Neuronal stem cell (in vitro differentiated cells): ENCODE results near the gene FCHO1.
A peak's percentile ranks its signal among the peaks of the same experiment; 100 is the strongest.

Experiments
- DNase-seq: peaks from one replicate; pipeline ENCODE4 v3.0.0-alpha.2; 2013; ENCODE audit warnings: low spot score
- H2AFZ ChIP-seq: one replicate; pipeline ENCODE4 v1.6.1; 2013; ENCODE audit warnings: mild to moderate bottlenecking, low read length, inconsistent platforms
- H2AK5ac ChIP-seq: 2 replicates; pipeline ENCODE4 v1.6.1; 2013; ENCODE audit warnings: low read depth, mild to moderate bottlenecking, inconsistent platforms, low read length, moderate library complexity, mixed read lengths
- H2BK120ac ChIP-seq: 2 replicates; pipeline ENCODE4 v1.6.1; 2013; ENCODE audit warnings: low read depth, mild to moderate bottlenecking, inconsistent platforms, low read length, moderate library complexity, mixed read lengths
- H2BK12ac ChIP-seq: one replicate; pipeline ENCODE4 v1.6.1; 2013; ENCODE audit warnings: low read length, inconsistent platforms
- H2BK15ac ChIP-seq: 2 replicates; pipeline ENCODE4 v1.6.1; 2013; ENCODE audit warnings: mild to moderate bottlenecking, low read length, inconsistent platforms, mixed read lengths
- H2BK5ac ChIP-seq: one replicate; pipeline ENCODE4 v1.6.1; 2013; ENCODE audit warnings: inconsistent platforms, mild to moderate bottlenecking, low read length, moderate library complexity
- H3K14ac ChIP-seq: one replicate; pipeline ENCODE4 v1.6.1; 2013; ENCODE audit warnings: low read length, inconsistent platforms
- H3K18ac ChIP-seq: 2 replicates; pipeline ENCODE4 v1.6.1; 2013; ENCODE audit warnings: low read length, inconsistent platforms
- H3K23ac ChIP-seq: 2 replicates; pipeline ENCODE4 v1.6.1; 2013; ENCODE audit warnings: low read depth, mild to moderate bottlenecking, mixed read lengths, low read length, inconsistent platforms; ENCODE audit not compliant: poor library complexity
- H3K27ac ChIP-seq: replicated peaks from 3 replicates; pipeline ENCODE4 v1.5.1; 2013; ENCODE audit warnings: low read length, inconsistent platforms
- H3K27me3 ChIP-seq, 3 experiments: 2 replicates each; pipeline ENCODE4 v1.6.1; 2013; ENCODE audit warnings: low read length in 3 of 3, mild to moderate bottlenecking in 2 of 3, inconsistent platforms in 1 of 3, low read depth in 1 of 3, mixed read lengths in 1 of 3, moderate library complexity in 1 of 3; ENCODE audit not compliant: control insufficient read depth in 3 of 3, insufficient read depth in 3 of 3
- H3K36me3 ChIP-seq, 2 donors: replicated peaks in 1 of 2; 2 replicates each; pipeline ENCODE4 v1.6.1; 2013; ENCODE audit warnings: low read length in 2 of 2; ENCODE audit not compliant: control insufficient read depth in 2 of 2, insufficient read depth in 2 of 2
- H3K4ac ChIP-seq: 2 replicates; pipeline ENCODE4 v1.6.1; 2013; ENCODE audit warnings: inconsistent platforms, mild to moderate bottlenecking, low read length, moderate library complexity
- H3K4me1 ChIP-seq, 2 donors: 1 replicate in 1 of 2; 2 replicates in 1 of 2; pipeline ENCODE4 v1.6.1; 2013; ENCODE audit warnings: low read length in 2 of 2, low read depth in 1 of 2; ENCODE audit not compliant: control insufficient read depth in 2 of 2, insufficient read depth in 1 of 2
- H3K4me2 ChIP-seq: one replicate; pipeline ENCODE4 v1.6.1; 2013; ENCODE audit warnings: mild to moderate bottlenecking, low read length, inconsistent platforms; ENCODE audit not compliant: insufficient read depth, poor library complexity, severe bottlenecking
- H3K4me3 ChIP-seq, 2 donors: 2 replicates each; pipeline ENCODE4 v1.5.1; 2013; ENCODE audit warnings: low read length in 2 of 2, mild to moderate bottlenecking in 2 of 2, inconsistent platforms in 1 of 2, moderate library complexity in 1 of 2
- H3K79me1 ChIP-seq: one replicate; pipeline ENCODE4 v1.6.1; 2013; ENCODE audit warnings: low read depth, mild to moderate bottlenecking, inconsistent platforms, low read length, moderate library complexity
- H3K9ac ChIP-seq: one replicate; pipeline ENCODE4 v1.6.1; 2013; ENCODE audit warnings: mild to moderate bottlenecking, low read depth, low read length, inconsistent platforms; ENCODE audit not compliant: poor library complexity
- H3K9me3 ChIP-seq, 2 donors: replicated peaks in 1 of 2; 2 replicates each; pipeline versions ENCODE3 to v1.6.1; 2013; ENCODE audit warnings: low read length in 2 of 2, mild to moderate bottlenecking in 2 of 2, inconsistent platforms in 1 of 2, low read depth in 1 of 2, mixed read lengths in 1 of 2, moderate library complexity in 1 of 2; ENCODE audit not compliant: control insufficient read depth in 2 of 2, insufficient read depth in 1 of 2
- H4K8ac ChIP-seq: one replicate; pipeline ENCODE4 v1.6.1; 2013; ENCODE audit warnings: low read depth, mild to moderate bottlenecking, inconsistent platforms, low read length, moderate library complexity
- H4K91ac ChIP-seq: one replicate; pipeline ENCODE4 v1.6.1; 2013; ENCODE audit warnings: low read length, low read depth, mild to moderate bottlenecking, inconsistent platforms; ENCODE audit not compliant: poor library complexity
- WGBS, 2 donors: extraction: QIAGEN DNeasy Blood & Tissue Kit; methylation state at CpG; one replicate each; pipeline ENCODE4 v1.1.7; 2013; ENCODE audit warnings: missing lambda C conversion rate in 2 of 2, mixed read lengths in 1 of 2; ENCODE audit not compliant: insufficient read length in 2 of 2, insufficient replicate concordance in 1 of 2; ENCODE audit errors: extremely low coverage in 2 of 2; 5-methylcytosine and 5-hydroxymethylcytosine counted together

The FCHO1 gene

DNA sequence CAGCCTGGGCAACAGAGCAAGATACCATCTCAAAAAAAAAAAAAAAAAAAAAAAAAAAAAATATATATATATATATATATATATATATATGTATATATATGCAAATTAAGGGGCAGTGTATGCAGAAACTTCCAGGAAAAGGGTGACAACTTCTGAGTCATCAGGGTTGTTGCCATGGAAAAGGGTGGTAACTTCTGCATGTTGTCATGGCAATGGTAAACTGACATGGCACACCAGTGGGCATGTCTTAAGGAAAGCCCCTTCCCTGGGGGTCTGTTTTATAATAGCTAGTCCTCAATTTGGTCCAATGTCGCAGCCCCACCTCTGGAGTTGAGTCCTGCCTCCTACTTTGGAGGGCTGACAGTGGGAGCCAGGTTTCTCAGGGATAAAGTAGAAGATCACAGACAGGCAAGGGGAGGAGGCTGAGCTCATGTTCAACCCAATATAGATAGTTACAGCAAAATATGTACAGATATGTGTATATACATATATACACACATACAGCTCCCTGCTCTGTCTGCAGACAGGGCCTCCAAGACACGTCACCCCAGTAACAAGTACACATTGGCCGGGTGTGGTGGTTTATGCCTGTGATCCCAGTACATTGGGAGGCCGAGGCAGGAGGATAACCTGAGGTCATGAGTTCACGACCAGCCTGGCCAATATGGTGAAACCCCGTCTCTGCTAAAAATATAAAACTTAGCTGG lies 7.2 kb upstream of the FCHO1 start:
- no peak overlapping the region for H2BK120ac ChIP-seq
- no peak for DNase-seq
- WGBS, 2 donors = no CpG with 5 or more reads among the region's 6 CpGs

DNA sequence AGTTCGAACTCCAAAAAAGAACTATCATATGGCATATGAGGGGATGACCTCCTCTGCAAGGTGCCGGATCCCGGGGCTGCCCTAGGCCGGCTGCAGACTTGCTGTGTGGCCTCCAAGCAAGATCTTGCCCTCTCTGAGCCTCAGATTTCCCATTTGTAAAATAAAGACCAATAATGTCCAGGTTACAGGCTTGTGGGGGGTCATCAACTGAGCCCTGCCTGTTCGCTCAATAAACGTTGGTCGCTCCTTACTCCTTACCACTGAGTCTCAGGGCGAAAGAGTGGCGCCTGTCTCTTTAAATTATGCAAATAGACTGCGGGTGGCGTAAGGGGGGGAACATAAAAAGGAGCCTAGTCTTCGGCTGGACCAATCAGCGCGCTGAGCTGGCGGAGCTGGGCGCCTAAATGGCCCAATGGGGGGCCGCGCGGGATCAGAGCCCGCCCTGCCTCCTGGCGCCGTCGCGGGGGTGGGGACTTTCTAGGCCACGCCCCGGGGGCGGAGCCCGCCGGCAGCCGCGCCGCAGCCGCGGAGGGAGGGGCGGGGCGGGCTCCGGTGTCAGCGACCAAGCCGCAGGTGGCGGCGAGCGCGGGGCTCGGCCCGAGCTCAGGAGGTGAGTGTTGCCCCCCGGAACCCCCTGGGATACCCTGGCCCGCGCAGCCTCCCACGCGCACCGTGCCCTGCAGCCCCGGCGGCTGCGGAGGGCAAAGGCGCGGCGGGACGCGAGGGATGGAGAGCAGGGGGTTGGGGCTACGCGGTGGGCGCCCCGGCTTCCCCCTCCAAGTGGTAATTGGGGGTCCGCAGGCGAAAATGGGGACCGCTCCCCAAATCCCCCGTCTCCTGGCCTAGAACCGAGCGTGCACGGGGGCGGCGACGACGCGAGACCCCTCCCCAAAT lies 3.8 kb upstream of the FCHO1 start:
- H3K27me3 ChIP-seq = no peaks in the 10 kb centered on the region
- peak overlapping the region; percentile 97 for H2AFZ ChIP-seq
- no CpG with 5 or more reads among the region's 75 CpGs for WGBS, 2 donors
- H3K4me3 ChIP-seq = peak overlapping the region; percentile 80 to 93
- peak overlapping the region; percentile 81 for H3K23ac ChIP-seq
- peaks cover 2 to 9% of the 10 kb centered on the region in 2 donors for H3K4me1 ChIP-seq
- H3K14ac ChIP-seq = no peak overlapping the region
- peak overlapping the region; percentile 82 for H3K4me2 ChIP-seq
- H4K8ac ChIP-seq = no peak overlapping the region
- H2BK15ac ChIP-seq = no peak overlapping the region
- peak overlapping the region; percentile 96 for H3K18ac ChIP-seq
- H2BK12ac ChIP-seq = no peak overlapping the region
- no peak overlapping the region for H2BK120ac ChIP-seq
- H3K9me3 ChIP-seq = no peaks in the 10 kb centered on the region
- peak overlapping the region; percentile 91 for H3K9ac ChIP-seq
- H4K91ac ChIP-seq = no peak overlapping the region
- H3K79me1 ChIP-seq = no peaks in the 10 kb centered on the region
- no peak overlapping the region for H2BK5ac ChIP-seq
- no peak overlapping the region for H3K4ac ChIP-seq
- DNase-seq = peak; percentile 94
- H2AK5ac ChIP-seq = peak overlapping the region; percentile 6
- no peaks in the 10 kb centered on the region for H3K36me3 ChIP-seq
- H3K27ac ChIP-seq = no peak overlapping the region

More for the DNA sequence above, 7.2 kb upstream of the FCHO1 start:
- no peak overlapping the region for H2BK15ac ChIP-seq
- H3K18ac ChIP-seq = no peak overlapping the region
- no peaks in the 10 kb centered on the region for H3K79me1 ChIP-seq
- no peak overlapping the region for H4K91ac ChIP-seq
- no peaks in the 10 kb centered on the region for H3K36me3 ChIP-seq
- H3K4me3 ChIP-seq = no peak overlapping the region
- no peak overlapping the region for H2BK12ac ChIP-seq
- no peaks in the 10 kb centered on the region for H3K27me3 ChIP-seq
- H4K8ac ChIP-seq = no peak overlapping the region
- H2AK5ac ChIP-seq = no peak overlapping the region
- H3K9me3 ChIP-seq = peaks cover 14 to 18% of the 10 kb centered on the region in 2 donors
- H3K4me1 ChIP-seq = peaks cover 4% of the 10 kb centered on the region in 2 donors
- no peak overlapping the region for H3K4me2 ChIP-seq
- H2AFZ ChIP-seq = no peak overlapping the region
- no peak overlapping the region for H3K27ac ChIP-seq
- H3K23ac ChIP-seq = no peak overlapping the region
- H3K14ac ChIP-seq = no peak overlapping the region
- H2BK5ac ChIP-seq = no peak overlapping the region
- H3K9ac ChIP-seq = no peak overlapping the region
- H3K4ac ChIP-seq = no peak overlapping the region

DNA sequence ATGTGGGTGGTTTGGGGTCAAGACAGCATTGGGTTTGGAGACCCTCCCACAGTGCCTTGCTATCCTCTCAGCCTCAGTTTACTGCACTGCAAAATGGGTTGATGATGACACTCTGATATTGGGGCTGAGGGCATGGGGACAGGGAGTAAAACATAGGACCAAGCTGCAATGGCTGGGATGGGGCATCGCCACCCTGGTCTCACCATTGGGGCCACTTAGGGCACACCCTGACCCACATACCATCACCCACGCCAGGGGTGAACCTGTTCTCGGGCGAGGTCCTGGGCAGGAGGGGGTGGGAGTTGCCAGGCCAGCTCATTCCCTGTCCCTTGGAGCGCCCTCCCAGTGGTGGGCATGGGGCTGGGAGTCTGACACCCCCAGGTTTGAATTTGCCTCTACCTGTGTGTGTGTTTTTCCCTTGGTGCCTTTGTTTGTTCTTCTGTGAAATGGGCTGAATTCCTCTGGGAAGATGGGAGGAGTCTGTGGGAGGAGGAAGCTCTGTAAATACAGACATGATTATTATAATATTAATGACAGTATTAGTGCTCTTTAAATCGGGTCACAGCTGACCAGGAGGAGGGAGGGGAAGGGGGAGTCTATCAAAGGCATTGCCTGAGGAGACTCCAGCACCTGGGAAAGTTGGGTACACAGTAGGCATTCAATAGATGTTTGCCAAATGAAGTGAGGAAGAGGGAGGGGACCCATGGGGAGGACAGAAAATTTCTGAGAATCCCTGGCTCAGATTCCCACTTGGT lies 2.2 kb upstream of the FCHO1 start:
- Histone ChIP-seq H3K4me1 (peaks cover 7 to 10% of the 10 kb centered on the region in 2 donors), H3K4ac (no peak overlapping the region), H4K91ac (no peak overlapping the region), H2BK5ac (no peak overlapping the region), H3K9ac (no peak overlapping the region), H2BK15ac (no peak overlapping the region), H3K27ac (no peak overlapping the region), H3K79me1 (peaks cover under 1% of the 10 kb centered on the region), H3K18ac (peak overlapping the region; percentile 7), H2AFZ (no peak overlapping the region), H2BK12ac (no peak overlapping the region), H3K23ac (no peak overlapping the region), H3K9me3 (no peaks in the 10 kb centered on the region), H3K27me3 (no peaks in the 10 kb centered on the region), H3K14ac (no peak overlapping the region), H2BK120ac (no peak overlapping the region), H3K4me3 (peak overlapping the region in 1 of 2 donors; percentile 80), H4K8ac (no peak overlapping the region), H3K36me3 (no peaks in the 10 kb centered on the region), H3K4me2 (no peak overlapping the region), H2AK5ac (peak overlapping the region; percentile 53)
- no CpG with 5 or more reads among the region's 6 CpGs for WGBS, 2 donors
- DNase-seq = no peak
